Lower leg skin (tissue), 3 donors: Measurements from ENCODE around the gene MID1IP1.

Experiments
- POLR2A ChIP-seq, 2 donors: fragments of 450-650 bp; IDR thresholded peaks; one replicate each; pipeline ENCODE4 v1.6.1; 2016 to 2017; ENCODE audit warnings: antibody characterized with exemption in 2 of 2, mild to moderate bottlenecking in 1 of 2, moderate library complexity in 1 of 2
- TF ChIP-seq, protein P1 (sequence below), 3 donors: fragments of 450-650 bp; IDR thresholded peaks; one replicate each; pipeline ENCODE4 v1.5.1; 2016; ENCODE audit warnings: antibody characterized with exemption in 3 of 3, mild to moderate bottlenecking in 3 of 3, moderate library complexity in 2 of 3

DNA sequence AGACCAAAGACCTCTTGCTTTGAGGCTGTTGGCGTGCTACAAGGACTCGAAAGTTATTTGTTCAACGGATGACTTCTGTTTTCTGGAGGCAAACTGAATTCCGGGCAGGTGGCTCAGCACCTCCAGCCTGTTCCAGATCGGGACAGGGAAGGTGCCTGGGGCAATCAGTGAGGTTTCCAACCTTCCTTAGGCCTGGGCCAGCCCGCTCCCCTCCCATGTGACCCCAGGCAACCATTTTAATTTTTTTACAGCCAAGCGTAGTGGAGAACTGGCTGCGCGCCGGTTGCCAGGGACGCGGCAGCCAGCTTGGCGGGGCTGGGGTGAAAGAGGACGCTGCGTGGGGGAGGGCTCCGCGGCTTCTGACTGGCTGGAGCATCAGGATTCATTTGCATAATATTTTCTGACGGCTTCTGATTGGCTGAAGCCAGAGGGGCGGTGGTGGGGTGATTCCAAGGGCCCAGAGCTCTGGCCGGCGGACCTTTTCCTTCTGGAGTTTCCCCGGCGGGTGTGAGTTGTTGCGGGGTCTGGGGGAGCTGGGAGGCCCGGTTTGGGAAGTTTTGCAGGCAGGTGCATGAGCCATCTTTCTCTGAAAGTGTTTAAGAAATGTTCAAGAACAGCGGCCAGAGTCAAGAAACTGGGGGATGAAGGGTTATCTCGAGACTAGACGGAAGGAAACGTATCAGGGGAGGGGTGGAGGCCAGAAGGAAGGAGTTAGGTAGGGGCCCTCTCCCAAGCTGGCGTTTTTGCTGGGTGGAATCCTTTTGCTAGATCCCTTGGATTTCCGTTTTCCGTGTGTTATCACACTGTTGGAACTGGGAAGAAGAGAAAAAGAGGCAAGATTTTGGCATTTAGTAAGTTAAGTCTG is at the start of gene MID1IP1:
- TF ChIP-seq, protein P1, sequence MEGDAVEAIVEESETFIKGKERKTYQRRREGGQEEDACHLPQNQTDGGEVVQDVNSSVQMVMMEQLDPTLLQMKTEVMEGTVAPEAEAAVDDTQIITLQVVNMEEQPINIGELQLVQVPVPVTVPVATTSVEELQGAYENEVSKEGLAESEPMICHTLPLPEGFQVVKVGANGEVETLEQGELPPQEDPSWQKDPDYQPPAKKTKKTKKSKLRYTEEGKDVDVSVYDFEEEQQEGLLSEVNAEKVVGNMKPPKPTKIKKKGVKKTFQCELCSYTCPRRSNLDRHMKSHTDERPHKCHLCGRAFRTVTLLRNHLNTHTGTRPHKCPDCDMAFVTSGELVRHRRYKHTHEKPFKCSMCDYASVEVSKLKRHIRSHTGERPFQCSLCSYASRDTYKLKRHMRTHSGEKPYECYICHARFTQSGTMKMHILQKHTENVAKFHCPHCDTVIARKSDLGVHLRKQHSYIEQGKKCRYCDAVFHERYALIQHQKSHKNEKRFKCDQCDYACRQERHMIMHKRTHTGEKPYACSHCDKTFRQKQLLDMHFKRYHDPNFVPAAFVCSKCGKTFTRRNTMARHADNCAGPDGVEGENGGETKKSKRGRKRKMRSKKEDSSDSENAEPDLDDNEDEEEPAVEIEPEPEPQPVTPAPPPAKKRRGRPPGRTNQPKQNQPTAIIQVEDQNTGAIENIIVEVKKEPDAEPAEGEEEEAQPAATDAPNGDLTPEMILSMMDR (IDR thresholded peaks at IDR 0.05) = no peak
- no peak for TF ChIP-seq POLR2A (IDR thresholded peaks at IDR 0.05)
